SK-N-SH treated with all-trans-retinoic acid at 6 μM for 48 hours (cell line): ENCODE data around the gene RPA1.

Experiments used
- ATAC-seq: fragments of 200-7000 bp; cut with Tn5 transposase; 3 replicates; pipeline ENCODE4 v1.9.1; 2020; ENCODE audit warnings: mild to moderate bottlenecking, moderate library complexity
- ARNTL ChIP-seq: fragments of 450-650 bp; formaldehyde crosslinking; IDR thresholded peaks from 2 replicates; pipeline ENCODE4 v1.5.0; 2020; ENCODE audit warnings: low read depth, mild to moderate bottlenecking, moderate library complexity, borderline replicate concordance
- BACH2 ChIP-seq: fragments of 250-450 bp; sonication (Bioruptor Pico); IDR thresholded peaks from 2 replicates; pipeline ENCODE4 v1.9.0; 2021; ENCODE audit warnings: mild to moderate bottlenecking, borderline replicate concordance
- CSDC2 ChIP-seq: fragments of 250-450 bp; sonication (Bioruptor Pico); IDR thresholded peaks from 2 replicates; pipeline ENCODE4 v1.5.0; 2020; ENCODE audit warnings: mild to moderate bottlenecking, moderate library complexity
- CSRNP3 ChIP-seq: fragments of 250-450 bp; sonication (Bioruptor Pico); IDR thresholded peaks from 2 replicates; pipeline ENCODE4 v1.5.1; 2021; ENCODE audit warnings: mild to moderate bottlenecking, moderate library complexity
- ESRRG ChIP-seq: fragments of 250-450 bp; sonication (Bioruptor Pico); IDR thresholded peaks from 2 replicates; pipeline ENCODE4 v1.6.1; 2021; ENCODE audit warnings: mild to moderate bottlenecking
- GLIS3 ChIP-seq: fragments of 250-450 bp; sonication (Bioruptor Pico); IDR thresholded peaks from 2 replicates; pipeline ENCODE4 v1.5.0; 2020; ENCODE audit warnings: mild to moderate bottlenecking, moderate library complexity
- ISL1 ChIP-seq: fragments of 250-450 bp; sonication (Bioruptor Pico); IDR thresholded peaks from 2 replicates; pipeline ENCODE4 v2.1.2; 2022; ENCODE audit warnings: mild to moderate bottlenecking, moderate library complexity
- OSR1 ChIP-seq: fragments of 250-450 bp; sonication (Bioruptor Pico); IDR thresholded peaks from 2 replicates; pipeline ENCODE4 v1.8.0; 2022; ENCODE audit warnings: moderate library complexity, mild to moderate bottlenecking, inconsistent platforms
- PATZ1 ChIP-seq: fragments of 250-450 bp; sonication (Bioruptor Pico); IDR thresholded peaks from 2 replicates; pipeline ENCODE4 v1.8.0; 2020; ENCODE audit warnings: mild to moderate bottlenecking, moderate library complexity, borderline replicate concordance
- POU6F1 ChIP-seq: fragments of 250-450 bp; sonication (Bioruptor Pico); IDR thresholded peaks from 2 replicates; pipeline ENCODE4 v1.8.0; 2021; ENCODE audit warnings: low read depth, mild to moderate bottlenecking, moderate library complexity, borderline replicate concordance
- PPARA ChIP-seq: fragments of 250-450 bp; sonication (Bioruptor Pico); IDR thresholded peaks from 2 replicates; pipeline ENCODE4 v1.5.0; 2020; ENCODE audit warnings: mild to moderate bottlenecking, borderline replicate concordance
- RARB ChIP-seq: fragments of 250-450 bp; sonication (Bioruptor Pico); IDR thresholded peaks from 2 replicates; pipeline ENCODE4 v1.8.0; 2021; ENCODE audit warnings: mild to moderate bottlenecking, moderate library complexity
- SNAI2 ChIP-seq: fragments of 250-450 bp; sonication (Bioruptor Pico); IDR thresholded peaks from 2 replicates; pipeline ENCODE4 v1.5.0; 2020; ENCODE audit warnings: mild to moderate bottlenecking, moderate library complexity
- TCF4 ChIP-seq: fragments of 250-450 bp; sonication (Bioruptor Pico); IDR thresholded peaks from 2 replicates; pipeline ENCODE4 v1.8.0; 2021; ENCODE audit warnings: mild to moderate bottlenecking, moderate library complexity, borderline replicate concordance
- TOX ChIP-seq: fragments of 250-450 bp; sonication (Bioruptor Pico); IDR thresholded peaks from 2 replicates; pipeline ENCODE4 v1.8.0; 2021; ENCODE audit warnings: mild to moderate bottlenecking, moderate library complexity, borderline replicate concordance
- ZC3H10 ChIP-seq: fragments of 250-450 bp; sonication (Bioruptor Pico); IDR thresholded peaks from 2 replicates; pipeline ENCODE4 v1.5.1; 2021; ENCODE audit warnings: mild to moderate bottlenecking, moderate library complexity
- ZFP3 ChIP-seq: fragments of 250-450 bp; sonication (Bioruptor Pico); IDR thresholded peaks from 2 replicates; pipeline ENCODE4 v1.5.0; 2020; ENCODE audit warnings: mild to moderate bottlenecking, moderate library complexity
- ZFP30 ChIP-seq: fragments of 450-650 bp; formaldehyde crosslinking; IDR thresholded peaks from 2 replicates; pipeline ENCODE4 v1.5.0; 2022; ENCODE audit warnings: mild to moderate bottlenecking, moderate library complexity
- ZNF565 ChIP-seq: fragments of 450-650 bp; formaldehyde crosslinking; conservative IDR thresholded peaks from 2 replicates; pipeline ENCODE4 v1.5.0; 2020; ENCODE audit warnings: low read depth, mild to moderate bottlenecking, moderate library complexity
- ZNF70 ChIP-seq: fragments of 450-650 bp; formaldehyde crosslinking; IDR thresholded peaks from 2 replicates; pipeline ENCODE4 v1.5.0; 2020; ENCODE audit warnings: mild to moderate bottlenecking, moderate library complexity
- ZNF8 ChIP-seq: fragments of 450-650 bp; formaldehyde crosslinking; IDR thresholded peaks from 2 replicates; pipeline ENCODE4 v1.5.0; 2020; ENCODE audit warnings: mild to moderate bottlenecking, moderate library complexity
- TF ChIP-seq, protein P1 (sequence below): fragments of 250-450 bp; sonication (Bioruptor Pico); IDR thresholded peaks from 2 replicates; pipeline ENCODE4 v1.5.0; 2020; ENCODE audit warnings: mild to moderate bottlenecking, moderate library complexity

Gene RPA1

GRCh38 chr17:1871756-1872155, 42.0 kb downstream of the RPA1 start:
- ATAC-seq = no peak
- TF ChIP-seq ESRRG (CRISPR knock-in tag) (no peak), CSDC2 (CRISPR knock-in tag) (no peak), OSR1 (CRISPR knock-in tag) (no peak), CSRNP3 (no peak), ZFP3 (CRISPR knock-in tag) (no peak), POU6F1 (CRISPR knock-in tag) (no peak), ZC3H10 (CRISPR knock-in tag) (no peak), BACH2 (CRISPR knock-in tag) (no peak), PPARA (no peak), GLIS3 (no peak), ZNF565 (no peak), ZNF8 (CRISPR knock-in tag) (no peak), SNAI2 (CRISPR knock-in tag) (no peak), ZNF70 (CRISPR knock-in tag) (no peak)

GRCh38 chr17:1872254-1872653, 42.4 kb downstream of the RPA1 start:
- TF ChIP-seq ZFP30 (no peak), ARNTL (CRISPR knock-in tag) (no peak), ZC3H10 (CRISPR knock-in tag) (no peak), POU6F1 (CRISPR knock-in tag) (no peak), BACH2 (CRISPR knock-in tag) (no peak), ESRRG (CRISPR knock-in tag) (no peak), GLIS3 (no peak), TOX (CRISPR knock-in tag) (no peak), CSDC2 (CRISPR knock-in tag) (no peak), RARB (no peak), SNAI2 (CRISPR knock-in tag) (no peak), OSR1 (CRISPR knock-in tag) (no peak), CSRNP3 (no peak)
- TF ChIP-seq, protein P1, sequence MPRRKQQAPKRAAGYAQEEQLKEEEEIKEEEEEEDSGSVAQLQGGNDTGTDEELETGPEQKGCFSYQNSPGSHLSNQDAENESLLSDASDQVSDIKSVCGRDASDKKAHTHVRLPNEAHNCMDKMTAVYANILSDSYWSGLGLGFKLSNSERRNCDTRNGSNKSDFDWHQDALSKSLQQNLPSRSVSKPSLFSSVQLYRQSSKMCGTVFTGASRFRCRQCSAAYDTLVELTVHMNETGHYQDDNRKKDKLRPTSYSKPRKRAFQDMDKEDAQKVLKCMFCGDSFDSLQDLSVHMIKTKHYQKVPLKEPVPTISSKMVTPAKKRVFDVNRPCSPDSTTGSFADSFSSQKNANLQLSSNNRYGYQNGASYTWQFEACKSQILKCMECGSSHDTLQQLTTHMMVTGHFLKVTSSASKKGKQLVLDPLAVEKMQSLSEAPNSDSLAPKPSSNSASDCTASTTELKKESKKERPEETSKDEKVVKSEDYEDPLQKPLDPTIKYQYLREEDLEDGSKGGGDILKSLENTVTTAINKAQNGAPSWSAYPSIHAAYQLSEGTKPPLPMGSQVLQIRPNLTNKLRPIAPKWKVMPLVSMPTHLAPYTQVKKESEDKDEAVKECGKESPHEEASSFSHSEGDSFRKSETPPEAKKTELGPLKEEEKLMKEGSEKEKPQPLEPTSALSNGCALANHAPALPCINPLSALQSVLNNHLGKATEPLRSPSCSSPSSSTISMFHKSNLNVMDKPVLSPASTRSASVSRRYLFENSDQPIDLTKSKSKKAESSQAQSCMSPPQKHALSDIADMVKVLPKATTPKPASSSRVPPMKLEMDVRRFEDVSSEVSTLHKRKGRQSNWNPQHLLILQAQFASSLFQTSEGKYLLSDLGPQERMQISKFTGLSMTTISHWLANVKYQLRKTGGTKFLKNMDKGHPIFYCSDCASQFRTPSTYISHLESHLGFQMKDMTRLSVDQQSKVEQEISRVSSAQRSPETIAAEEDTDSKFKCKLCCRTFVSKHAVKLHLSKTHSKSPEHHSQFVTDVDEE (CRISPR knock-in tag) = no peak
- TF ChIP-seq, all 23 proteins: peak for 0
- ATAC-seq = no peak

DNA sequence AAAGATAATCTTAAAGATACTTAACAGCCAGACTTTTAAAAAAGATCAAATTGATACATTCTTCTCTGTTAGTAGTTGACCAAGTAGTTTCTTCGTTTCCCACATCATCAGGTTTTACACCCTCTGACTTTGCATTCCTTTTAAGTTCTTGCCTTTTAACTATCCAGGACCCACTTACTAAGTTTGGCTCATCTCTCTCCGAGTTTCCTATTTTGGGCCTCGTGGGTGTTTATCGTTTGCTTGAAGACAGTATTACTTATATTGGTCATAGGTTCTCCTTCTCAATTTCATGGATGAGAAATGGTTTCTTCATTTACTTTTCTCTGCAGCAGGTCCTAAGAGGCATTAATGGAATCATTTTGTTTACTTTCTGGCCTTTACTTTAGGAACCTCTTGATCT, 43.2 kb downstream of the RPA1 start:
- TF ChIP-seq ESRRG (CRISPR knock-in tag) = no peak
- TF ChIP-seq ZNF8 (CRISPR knock-in tag) = no peak
- no peak for TF ChIP-seq PATZ1 (CRISPR knock-in tag)
- TF ChIP-seq ZC3H10 (CRISPR knock-in tag) = no peak
- TF ChIP-seq ISL1 (CRISPR knock-in tag) = no peak
- no peak for TF ChIP-seq CSDC2 (CRISPR knock-in tag)
- no peak for TF ChIP-seq TOX (CRISPR knock-in tag)
- no peak for TF ChIP-seq POU6F1 (CRISPR knock-in tag)
- TF ChIP-seq GLIS3 = no peak
- no peak for TF ChIP-seq TCF4 (CRISPR knock-in tag)
- no peak for TF ChIP-seq ZFP3 (CRISPR knock-in tag)
- TF ChIP-seq RARB = no peak
- no peak for TF ChIP-seq BACH2 (CRISPR knock-in tag)
- TF ChIP-seq OSR1 (CRISPR knock-in tag) = no peak
- no peak for TF ChIP-seq CSRNP3
- TF ChIP-seq, all 23 proteins: peak for 0
- ATAC-seq = no peak
